WERI-Rb-1 (cell line): ENCODE results near the gene STH.
"Not testable (repeated sequence)": the region's sequence is repeated elsewhere in the genome, so short reads cannot be mapped to it uniquely, and the experiment has no call there.

Experiments
- DNase-seq: peaks from one replicate; pipeline ENCODE4 v3.0.0-alpha.2; 2020
- H3K27ac ChIP-seq: fragments of 250-450 bp; sonication (Bioruptor Pico); 2 replicates; pipeline ENCODE4 v1.5.1; 2020; ENCODE audit warnings: mild to moderate bottlenecking, moderate library complexity
- H3K27me3 ChIP-seq: fragments of 250-450 bp; sonication (Bioruptor Pico); 2 replicates; pipeline ENCODE4 v1.5.1; 2021; ENCODE audit warnings: mild to moderate bottlenecking, low read depth, moderate library complexity; ENCODE audit not compliant: insufficient read depth, severe bottlenecking
- H3K36me3 ChIP-seq: fragments of 250-450 bp; sonication (Bioruptor Pico); 2 replicates; pipeline ENCODE4 v1.5.1; 2020; ENCODE audit warnings: mild to moderate bottlenecking, moderate library complexity
- H3K4me3 ChIP-seq: 2 replicates; pipeline ENCODE4 v1.5.1; 2011; ENCODE audit warnings: low read depth, mild to moderate bottlenecking, control low read depth, low read length
- H3K9me3 ChIP-seq: fragments of 250-450 bp; sonication (Bioruptor Pico); 2 replicates; pipeline ENCODE4 v1.5.1; 2021; ENCODE audit warnings: mild to moderate bottlenecking, moderate library complexity; ENCODE audit not compliant: severe bottlenecking
- CTCF ChIP-seq: IDR thresholded peaks from 2 replicates; pipeline ENCODE4 v1.5.1; 2011; ENCODE audit warnings: low read depth, mild to moderate bottlenecking, control low read depth, inconsistent platforms, low read length

STH gene

GRCh38 chr17:45952814-45953320 lies 46.2 kb upstream of the STH start:
- no peak overlapping the region for H3K4me3 ChIP-seq
- no peak for TF ChIP-seq CTCF
- no peak overlapping the region for H3K27ac ChIP-seq
- DNase-seq, result no peak
- no peaks in the 10 kb centered on the region for H3K36me3 ChIP-seq
- no peaks in the 10 kb centered on the region for H3K9me3 ChIP-seq
- H3K27me3 ChIP-seq, result no peaks in the 10 kb centered on the region

- no peak for DNase-seq
- Histone ChIP-seq H3K27ac (no peak overlapping the region), H3K27me3 (no peaks in the 10 kb centered on the region), H3K36me3 (no peaks in the 10 kb centered on the region), H3K4me3 (no peak overlapping the region), H3K9me3 (no peaks in the 10 kb centered on the region)
- no peak for TF ChIP-seq CTCF
These were observed 45.5 kb upstream of the STH start for GRCh38 chr17:45953561-45953960.

GRCh38 chr17:45954914-45955313 lies 44.1 kb upstream of the STH start:
- Histone ChIP-seq H3K27ac (no peak overlapping the region), H3K27me3 (no peaks in the 10 kb centered on the region), H3K36me3 (no peaks in the 10 kb centered on the region), H3K9me3 (no peaks in the 10 kb centered on the region), H3K4me3 (no peak overlapping the region)
- DNase-seq, result no peak
- TF ChIP-seq CTCF, result no peak

GRCh38 chr17:45955326-45955725 lies 43.7 kb upstream of the STH start:
- no peaks in the 10 kb centered on the region for H3K9me3 ChIP-seq
- TF ChIP-seq CTCF, result no peak
- no peaks in the 10 kb centered on the region for H3K36me3 ChIP-seq
- no peak for DNase-seq
- H3K27ac ChIP-seq, result no peak overlapping the region
- no peaks in the 10 kb centered on the region for H3K27me3 ChIP-seq
- no peak overlapping the region for H3K4me3 ChIP-seq

- TF ChIP-seq CTCF, result no peak
- Histone ChIP-seq H3K27me3 (no peaks in the 10 kb centered on the region), H3K36me3 (no peaks in the 10 kb centered on the region), H3K9me3 (no peaks in the 10 kb centered on the region), H3K27ac (no peak overlapping the region), H3K4me3 (no peak overlapping the region)
- DNase-seq, result no peak
These were observed 43.0 kb upstream of the STH start for GRCh38 chr17:45956090-45956489.

- H3K9me3 ChIP-seq, H3K27me3 ChIP-seq, H3K36me3 ChIP-seq, H3K27ac ChIP-seq, H3K4me3 ChIP-seq, DNase-seq: not testable (repeated sequence)
These were observed 42.3 kb upstream of the STH start for GRCh38 chr17:45956746-45957145.
